Frontal cortex (tissue), 4 donors: ENCODE measurements around the gene AADACL4. TPM values are rescaled to one million over a fixed set of nuclear protein-coding genes. Genes with fewer than 3 reads are reported as not detected.
"Not testable (repeated sequence)": the region's sequence is repeated elsewhere in the genome, so short reads cannot be mapped to it uniquely, and the experiment has no call there.

ENCODE experiments used
- DNase-seq, 2 donors: peaks; one replicate each; pipeline ENCODE4 v3.0.0; 2012; ENCODE audit warnings: low spot score in 2 of 2
- FAIRE-seq: peaks from 2 replicates; lab custom pipeline; 2012; peaks lifted over from hg19 to GRCh38; lab: Jason Lieb, UNC
- total RNA-seq: library from RNA; depleted of rRNA; stranded (reverse); fragments of >200 nt; gene quantifications from one replicate; pipeline ENCODE4 v1.2.3, GENCODE V29; 2014
- donor health status: control.
- donor health status: control.
- donor health status: control.

AADACL4 gene
- total RNA-seq, 1 donor from 2014 or later, result not detected

DNA sequence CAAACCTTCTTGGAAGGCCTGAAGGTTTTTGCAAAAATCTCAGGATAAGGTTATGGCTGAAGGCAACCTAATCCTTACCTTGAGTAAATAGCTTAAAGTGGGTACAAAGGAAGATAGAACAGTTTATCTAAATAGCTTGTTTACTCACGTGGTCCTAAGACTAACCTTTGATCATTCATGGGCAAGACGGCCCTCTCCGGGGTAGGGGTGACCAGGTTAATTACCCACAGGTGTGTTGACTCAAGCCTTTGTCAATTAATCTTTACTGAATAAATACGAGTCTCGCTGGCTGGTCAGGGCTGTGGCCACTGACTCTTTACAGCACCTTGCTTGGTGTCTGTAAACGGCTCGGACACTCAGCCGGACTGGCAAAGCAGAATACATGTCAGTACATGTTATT lies 10.8 kb downstream of the AADACL4 start:
- FAIRE-seq (no peak), DNase-seq (no peak)

DNA sequence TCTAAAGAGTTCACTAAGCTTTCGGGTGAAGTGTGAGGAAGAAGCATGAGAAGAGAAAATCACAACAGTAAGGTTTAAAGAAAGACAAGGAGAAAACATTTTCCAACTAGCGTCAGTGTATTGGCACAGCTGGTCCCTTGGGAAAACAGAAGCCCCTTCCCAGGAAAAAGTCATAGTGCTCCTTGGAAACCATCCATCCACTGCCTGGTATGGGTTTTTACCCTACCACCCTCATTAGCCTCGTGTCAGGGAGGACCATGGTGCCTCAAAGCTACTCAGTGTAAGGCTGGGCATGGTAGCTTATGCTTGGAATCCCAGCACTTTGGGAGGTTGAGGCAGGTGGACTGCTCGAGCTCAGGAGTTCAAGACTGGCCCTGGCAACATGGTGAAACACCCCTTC lies 12.7 kb downstream of the AADACL4 start:
- FAIRE-seq (no peak), DNase-seq (no peak)

- FAIRE-seq (no peak), DNase-seq (no peak)
These were observed 13.4 kb downstream of the AADACL4 start for GRCh38 chr1:12657060-12657884.

GRCh38 chr1:12657885-12658512 lies 14.1 kb downstream of the AADACL4 start:
- not testable (repeated sequence) for DNase-seq, FAIRE-seq

DNA sequence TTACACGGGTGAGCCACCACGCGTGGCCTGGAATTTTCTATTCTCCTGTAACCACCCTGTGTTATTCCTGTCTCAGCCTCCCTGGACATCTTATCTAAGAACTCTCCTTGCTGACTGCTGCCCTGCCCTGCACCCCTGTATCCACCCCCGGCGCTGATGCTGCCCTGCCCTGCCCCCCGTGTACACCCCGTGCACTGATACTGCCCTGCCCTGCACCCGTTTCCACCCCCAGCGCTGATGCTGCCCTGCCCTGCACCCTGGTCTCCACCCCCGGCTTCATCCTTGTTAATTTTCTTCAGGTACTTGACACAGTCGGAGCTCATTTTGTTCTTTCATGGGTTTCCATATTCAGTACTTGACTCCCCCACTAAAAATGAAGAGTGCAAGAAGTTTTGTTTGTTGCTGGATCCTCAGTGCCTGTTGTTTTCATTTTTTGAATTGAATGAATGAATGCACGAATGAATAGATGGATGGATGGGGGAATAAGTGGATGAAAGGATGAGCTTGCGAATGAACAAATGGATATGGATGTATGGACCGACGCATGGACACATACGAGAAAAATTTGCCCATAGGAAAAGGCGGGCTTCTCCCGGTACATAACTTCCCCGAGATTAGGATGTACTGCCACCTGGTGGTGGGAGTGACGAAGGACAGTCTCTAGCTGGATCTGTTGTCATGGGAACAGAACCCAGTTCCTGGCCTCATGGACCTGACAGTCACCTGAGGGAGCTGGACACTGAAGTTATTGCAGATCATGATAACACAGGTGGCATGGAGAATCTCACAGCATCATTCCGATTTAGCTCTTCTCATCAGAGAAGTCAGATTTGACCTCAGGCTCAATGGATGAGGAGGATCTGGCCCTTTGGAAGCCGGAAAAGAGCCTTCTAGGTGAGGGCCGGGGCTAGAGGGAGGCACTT lies 14.9 kb downstream of the AADACL4 start:
- DNase-seq, result peak; percentile 59 to 90
- FAIRE-seq, result no peak

DNA sequence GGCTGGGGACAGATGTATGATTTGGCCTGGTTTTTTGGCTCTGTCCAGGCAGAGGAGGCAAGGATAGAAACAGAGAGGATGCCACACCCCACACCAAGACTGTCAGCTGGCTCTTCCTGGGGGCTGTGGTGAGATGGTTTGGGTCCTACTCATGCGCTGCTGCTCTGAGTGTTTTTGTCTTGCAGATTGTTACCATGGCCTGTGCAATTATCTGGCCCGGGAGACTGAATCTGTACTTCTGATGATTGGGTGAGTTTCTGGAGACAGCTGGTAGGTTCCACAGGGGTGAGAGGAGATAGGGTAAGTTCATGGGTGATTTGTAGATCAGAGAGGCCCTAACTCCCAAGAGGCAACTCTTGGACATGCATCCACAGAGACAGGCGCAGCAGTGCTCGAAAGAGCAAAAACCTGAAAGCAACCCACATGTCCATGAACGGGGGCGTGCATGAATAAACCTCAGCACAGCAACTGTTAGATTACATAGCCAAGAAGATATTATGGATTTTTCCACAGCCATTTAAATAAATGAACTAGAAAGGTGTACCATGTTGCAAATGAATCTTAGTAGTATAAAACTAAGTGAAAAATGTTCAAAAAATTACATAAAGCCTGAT lies 17.8 kb downstream of the AADACL4 start:
- DNase-seq, result no peak
- FAIRE-seq, result no peak

DNA sequence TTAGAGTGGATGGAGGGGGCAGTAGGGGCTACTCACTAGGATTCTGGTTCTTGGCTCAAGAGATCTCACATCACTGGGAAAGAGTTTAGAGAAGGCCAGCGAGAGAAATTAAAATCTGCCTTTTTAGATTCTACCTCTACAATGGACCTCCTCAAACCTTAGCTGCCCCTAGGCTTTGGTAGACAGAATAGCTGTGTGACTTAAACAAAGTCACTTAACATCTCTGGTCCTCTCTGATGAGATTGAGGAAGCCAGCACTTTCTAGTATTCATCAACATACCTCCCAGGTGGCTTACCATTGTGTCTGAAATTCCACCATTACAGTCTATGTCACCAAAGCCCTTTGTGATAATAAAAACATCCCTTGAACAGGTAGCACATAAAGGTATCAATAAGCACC lies 18.7 kb downstream of the AADACL4 start:
- DNase-seq (no peak), FAIRE-seq (no peak)

DNA sequence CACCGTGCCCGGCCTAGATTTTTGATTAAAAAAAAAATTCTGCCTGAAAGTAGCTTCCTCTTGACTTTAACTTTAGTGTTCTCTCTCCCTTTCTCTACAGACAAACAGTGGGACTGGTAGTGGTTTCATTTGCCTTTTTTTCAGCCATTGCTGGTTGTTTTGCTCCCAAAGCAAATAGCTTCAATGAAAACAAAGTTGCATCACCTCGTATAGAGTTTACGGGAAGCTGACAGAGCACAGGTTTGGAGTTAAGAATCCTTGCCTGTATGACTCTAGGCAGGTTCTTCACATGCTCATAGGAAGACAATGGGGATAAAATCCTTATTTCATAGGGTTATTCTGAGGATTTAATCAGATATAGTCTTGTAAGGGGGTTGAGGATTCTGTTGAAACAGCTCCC lies 21.6 kb downstream of the AADACL4 start:
- DNase-seq (no peak), FAIRE-seq (no peak)

DNA sequence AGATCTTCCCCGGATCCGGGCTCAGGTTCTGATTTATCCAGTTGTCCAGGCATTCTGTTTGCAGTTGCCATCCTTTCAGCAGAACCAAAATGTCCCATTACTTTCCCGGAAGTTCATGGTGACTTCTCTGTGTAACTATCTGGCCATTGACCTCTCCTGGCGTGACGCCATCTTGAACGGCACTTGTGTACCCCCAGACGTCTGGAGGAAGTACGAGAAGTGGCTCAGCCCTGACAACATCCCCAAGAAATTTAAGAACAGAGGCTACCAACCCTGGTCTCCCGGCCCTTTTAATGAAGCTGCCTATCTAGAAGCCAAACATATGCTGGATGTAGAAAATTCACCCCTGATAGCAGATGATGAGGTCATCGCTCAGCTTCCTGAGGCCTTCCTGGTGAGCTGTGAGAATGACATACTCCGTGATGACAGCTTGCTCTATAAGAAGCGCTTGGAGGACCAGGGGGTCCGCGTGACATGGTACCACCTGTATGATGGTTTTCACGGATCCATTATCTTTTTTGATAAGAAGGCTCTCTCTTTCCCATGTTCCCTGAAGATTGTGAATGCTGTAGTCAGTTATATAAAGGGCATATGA lies 22.4 kb downstream of the AADACL4 start:
- no peak for FAIRE-seq
- DNase-seq, result no peak

- DNase-seq, result no peak
- no peak for FAIRE-seq
These were observed 25.7 kb downstream of the AADACL4 start for GRCh38 chr1:12669529-12670068.

GRCh38 chr1:12674358-12674757 lies 30.5 kb downstream of the AADACL4 start:
- DNase-seq, result no peak
- no peak for FAIRE-seq

- not testable (repeated sequence) for DNase-seq, FAIRE-seq
These were observed 32.2 kb downstream of the AADACL4 start for GRCh38 chr1:12676122-12676521.

- DNase-seq, result no peak
- no peak for FAIRE-seq
These were observed 33.7 kb downstream of the AADACL4 start for GRCh38 chr1:12677565-12677964.

DNA sequence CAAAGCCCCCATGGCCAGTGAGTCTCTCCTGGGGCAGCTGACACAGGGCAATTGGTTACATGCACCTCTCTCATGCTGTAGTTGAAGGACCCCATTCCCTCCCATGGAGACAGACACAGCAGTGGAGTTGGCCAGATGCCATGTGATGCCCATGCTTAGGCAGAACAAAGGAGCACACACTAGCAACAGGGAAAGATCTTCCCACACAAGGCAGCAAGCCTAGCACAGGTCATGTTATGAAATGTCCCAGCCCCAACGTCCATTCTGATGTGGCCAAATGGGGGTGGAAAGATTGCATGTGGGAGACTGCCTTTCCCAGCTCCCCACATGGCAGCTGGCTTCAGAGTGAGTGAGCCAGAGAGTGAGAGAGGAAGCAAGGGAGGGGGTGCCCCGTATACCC lies 34.5 kb downstream of the AADACL4 start:
- DNase-seq (no peak), FAIRE-seq (no peak)

DNA sequence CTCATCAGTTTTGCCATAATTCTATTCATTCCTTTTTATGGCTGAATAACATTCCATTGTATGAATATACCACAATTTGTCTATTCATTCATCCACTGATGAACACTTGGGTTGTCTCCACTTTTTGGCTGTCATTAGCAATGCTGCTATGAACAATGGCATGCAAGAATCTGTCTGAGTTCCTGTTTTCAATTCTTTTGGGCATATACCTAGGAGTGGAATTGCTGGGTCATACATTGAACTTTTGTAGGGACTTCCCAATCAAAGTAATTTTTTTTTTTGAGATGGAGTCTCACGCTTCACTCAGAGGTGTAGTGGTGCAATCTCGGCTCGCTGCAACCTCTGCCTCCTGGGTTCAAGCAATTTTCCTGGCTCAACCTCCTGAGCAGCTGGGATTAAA lies 34.9 kb downstream of the AADACL4 start:
- DNase-seq, result no peak
- no peak for FAIRE-seq

GRCh38 chr1:12690156-12690555 lies 46.3 kb downstream of the AADACL4 start:
- DNase-seq, result no peak
- no peak for FAIRE-seq

DNA sequence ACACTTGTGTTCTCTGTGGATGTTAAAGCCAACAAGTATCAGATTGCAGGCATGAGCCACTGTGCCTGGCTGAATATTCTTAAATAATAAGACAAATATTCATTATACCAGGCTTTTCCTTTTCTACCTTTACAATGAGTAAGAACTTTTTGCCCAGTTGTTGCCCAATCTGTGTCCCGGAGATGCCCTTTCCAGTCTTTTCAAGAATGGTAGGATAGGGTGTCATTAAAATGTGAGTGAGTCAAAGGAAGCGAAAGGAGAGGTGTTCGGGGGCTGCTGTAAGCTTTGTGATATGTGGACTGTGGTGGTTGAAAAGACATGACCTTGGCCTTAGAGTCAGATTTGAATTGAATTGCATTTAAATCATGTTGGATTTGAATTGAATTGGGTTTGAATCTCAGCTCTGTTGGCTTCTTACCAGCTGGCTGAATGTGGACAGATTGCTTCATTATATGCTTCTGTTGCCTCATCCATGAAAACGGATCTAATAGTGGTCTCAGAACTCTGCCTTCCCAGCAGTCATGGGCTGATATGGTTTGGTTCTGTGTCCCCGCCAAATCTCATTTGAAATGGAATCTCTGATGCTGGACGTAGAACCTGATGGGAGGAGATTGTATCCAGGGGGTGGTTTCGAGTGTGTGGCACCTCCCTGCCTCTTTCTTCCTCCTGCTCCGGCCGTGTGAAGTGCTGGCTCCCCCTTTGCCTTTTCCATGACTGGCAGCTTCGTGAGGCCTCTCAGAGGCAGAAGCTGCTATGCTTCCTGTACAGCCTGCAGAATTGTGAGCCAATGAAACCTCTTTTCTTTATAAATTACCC lies 49.3 kb downstream of the AADACL4 start:
- DNase-seq (no peak), FAIRE-seq (no peak)

- DNase-seq (no peak), FAIRE-seq (no peak)
These were observed 52.8 kb downstream of the AADACL4 start for GRCh38 chr1:12696658-12697057.

- no peak for DNase-seq
- FAIRE-seq, result no peak
These were observed 53.5 kb downstream of the AADACL4 start for GRCh38 chr1:12697397-12697796.
